Retinal pigment epithelial cell (primary cell): ENCODE data around the gene PRDX5.
A peak's percentile ranks its signal among the peaks of the same experiment; 100 is the strongest.
"Not testable (repeated sequence)": the region's sequence is repeated elsewhere in the genome, so short reads cannot be mapped to it uniquely, and the experiment has no call there.

Experiments used
- DNase-seq: peaks from one replicate; pipeline ENCODE4 v3.0.0-alpha.2; 2010; ENCODE audit warnings: low read depth
- H3K4me3 ChIP-seq: 2 replicates; pipeline ENCODE4 v1.5.1; 2011; ENCODE audit warnings: mild to moderate bottlenecking, low read length, control low read depth, moderate library complexity
- TF ChIP-seq, protein P1 (sequence below): conservative IDR thresholded peaks from 2 replicates; pipeline ENCODE4 v1.5.1; 2011; ENCODE audit warnings: low read depth, low read length, control low read depth, inconsistent platforms

Gene PRDX5

DNA sequence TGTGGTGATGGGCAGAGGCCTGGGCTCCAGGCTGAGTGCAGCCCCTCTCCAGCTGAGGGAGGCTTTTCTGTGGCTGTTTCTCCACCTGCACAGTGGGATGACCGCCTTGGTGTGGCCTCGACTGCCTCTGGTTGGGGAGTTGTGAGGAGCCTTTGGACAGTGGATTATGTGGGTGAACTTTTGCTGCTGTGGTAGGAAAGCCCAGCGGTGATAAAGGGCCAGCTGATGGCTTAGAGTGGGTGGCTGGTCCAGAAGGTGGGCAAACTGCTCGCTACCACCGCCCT, 13.9 kb upstream of the PRDX5 start:
- TF ChIP-seq, protein P1, sequence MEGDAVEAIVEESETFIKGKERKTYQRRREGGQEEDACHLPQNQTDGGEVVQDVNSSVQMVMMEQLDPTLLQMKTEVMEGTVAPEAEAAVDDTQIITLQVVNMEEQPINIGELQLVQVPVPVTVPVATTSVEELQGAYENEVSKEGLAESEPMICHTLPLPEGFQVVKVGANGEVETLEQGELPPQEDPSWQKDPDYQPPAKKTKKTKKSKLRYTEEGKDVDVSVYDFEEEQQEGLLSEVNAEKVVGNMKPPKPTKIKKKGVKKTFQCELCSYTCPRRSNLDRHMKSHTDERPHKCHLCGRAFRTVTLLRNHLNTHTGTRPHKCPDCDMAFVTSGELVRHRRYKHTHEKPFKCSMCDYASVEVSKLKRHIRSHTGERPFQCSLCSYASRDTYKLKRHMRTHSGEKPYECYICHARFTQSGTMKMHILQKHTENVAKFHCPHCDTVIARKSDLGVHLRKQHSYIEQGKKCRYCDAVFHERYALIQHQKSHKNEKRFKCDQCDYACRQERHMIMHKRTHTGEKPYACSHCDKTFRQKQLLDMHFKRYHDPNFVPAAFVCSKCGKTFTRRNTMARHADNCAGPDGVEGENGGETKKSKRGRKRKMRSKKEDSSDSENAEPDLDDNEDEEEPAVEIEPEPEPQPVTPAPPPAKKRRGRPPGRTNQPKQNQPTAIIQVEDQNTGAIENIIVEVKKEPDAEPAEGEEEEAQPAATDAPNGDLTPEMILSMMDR = no peak
- no peak for DNase-seq
- peak overlapping the region; percentile 58 for H3K4me3 ChIP-seq

DNA sequence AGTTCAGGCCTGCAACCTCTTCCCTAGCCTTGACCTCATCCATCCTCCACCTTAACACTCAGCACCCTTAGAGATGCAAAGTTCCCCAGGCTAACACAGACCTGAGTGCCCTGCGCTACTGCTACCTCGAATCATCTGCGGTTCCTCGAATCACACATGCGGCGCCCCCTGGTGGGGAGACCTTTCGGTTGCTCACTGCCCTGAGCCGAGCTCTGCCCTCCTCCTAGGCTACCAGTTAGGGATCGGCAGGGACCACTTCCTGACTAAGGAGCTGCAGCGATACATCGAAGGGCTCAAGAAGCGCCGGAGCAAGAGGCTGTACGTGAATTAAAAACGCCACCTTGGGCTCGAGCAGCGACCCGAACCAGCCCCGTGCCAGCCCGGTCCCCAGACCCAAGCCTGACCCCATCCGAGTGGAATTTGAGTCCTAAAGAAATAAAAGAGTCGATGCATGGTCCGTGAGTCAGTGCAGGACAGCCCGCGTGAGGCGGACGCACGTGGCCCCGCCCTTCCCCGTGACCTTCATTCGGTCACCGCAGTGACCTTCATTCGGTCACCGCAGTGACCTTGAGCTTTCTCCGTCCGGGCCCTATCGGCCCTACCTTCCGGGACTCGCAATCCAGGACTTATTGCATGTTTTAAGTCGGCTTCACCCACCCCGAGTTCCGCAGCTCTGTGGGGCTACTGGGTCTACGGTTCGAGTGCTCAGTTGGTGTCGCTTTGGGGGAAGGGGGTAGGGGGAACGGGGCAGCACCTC, 13.4 kb upstream of the PRDX5 start:
- TF ChIP-seq, protein P1 = peak; percentile 92
- H3K4me3 ChIP-seq = peak overlapping the region; percentile 58
- DNase-seq = peak; percentile 55

DNA sequence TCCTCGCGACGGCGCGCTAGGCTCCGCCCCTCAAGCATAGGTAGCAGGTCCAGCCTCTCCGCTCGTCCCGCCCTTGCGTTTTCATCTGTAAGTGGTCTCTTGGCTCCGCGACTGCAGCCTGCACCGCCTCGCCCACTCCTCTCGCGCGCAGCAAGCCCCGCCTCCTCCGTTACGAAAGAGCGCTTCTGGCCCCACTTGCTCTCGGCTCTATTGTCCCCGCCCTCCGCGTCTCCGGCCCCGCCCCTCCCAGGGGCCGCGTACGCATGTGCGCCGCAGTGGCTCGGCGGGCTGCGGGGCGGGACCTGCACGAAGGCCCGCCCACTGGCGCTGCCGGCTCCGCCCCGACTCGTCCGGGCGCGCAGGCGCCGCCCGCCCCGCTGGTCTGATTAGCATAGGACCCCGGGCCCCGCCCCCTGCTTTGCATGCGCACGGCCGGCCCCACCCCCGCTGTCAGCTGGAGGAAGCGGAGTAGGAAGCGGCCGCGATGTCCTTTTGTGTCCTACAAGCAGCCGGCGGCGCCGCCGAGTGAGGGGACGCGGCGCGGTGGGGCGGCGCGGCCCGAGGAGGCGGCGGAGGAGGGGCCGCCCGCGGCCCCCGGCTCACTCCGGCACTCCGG, 12.7 kb upstream of the PRDX5 start, which contains the start of gene ESRRA:
TSS of gene ESRRA (plus strand) at position 450 of the 616 bp plus-strand sequence. CDS start 1,656 bp downstream, outside the sequence.
- TF ChIP-seq, protein P1 = no peak

DNA sequence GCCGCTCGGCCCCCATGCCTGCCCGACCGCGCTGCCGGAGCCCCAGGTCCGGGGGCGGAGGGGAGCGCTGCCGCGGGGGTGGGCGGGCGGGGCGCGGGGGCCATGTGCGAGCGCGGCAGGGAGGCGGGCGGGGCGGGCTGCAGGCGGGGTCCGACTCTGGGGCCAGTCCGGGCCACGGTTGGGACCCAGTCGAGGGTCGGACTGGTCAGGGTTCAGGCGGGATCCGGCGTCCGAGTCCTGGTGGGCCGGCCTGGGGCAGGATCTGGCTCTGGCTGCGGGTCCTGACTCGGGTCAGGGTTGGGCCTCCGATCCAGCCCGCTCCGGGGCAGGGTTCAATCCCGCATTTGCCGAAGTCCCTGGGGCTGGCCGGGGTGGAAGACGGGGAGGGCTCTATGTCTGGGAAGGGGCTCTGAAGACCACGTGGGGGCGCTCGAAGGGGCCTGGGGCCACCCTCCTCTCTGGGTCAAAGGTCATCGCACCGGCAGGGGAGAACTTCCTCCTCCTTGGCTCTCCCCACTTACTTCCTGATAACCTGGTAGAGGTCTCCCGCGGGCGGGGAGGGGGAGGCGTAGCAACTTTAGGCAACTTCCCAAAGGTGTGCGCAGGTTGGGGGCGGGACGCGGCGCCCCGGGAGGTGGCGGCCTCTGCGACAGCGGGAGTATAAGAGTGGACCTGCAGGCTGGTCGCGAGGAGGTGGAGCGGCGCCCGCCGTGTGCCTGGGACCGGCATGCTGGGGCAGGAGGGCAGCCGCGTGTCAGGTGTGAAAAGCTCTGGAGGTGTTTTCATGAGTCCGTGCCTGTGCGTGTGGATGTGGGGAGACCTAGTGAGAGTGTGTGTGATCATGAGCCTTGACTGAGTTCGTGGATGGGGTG, 12.0 kb upstream of the PRDX5 start:
- TF ChIP-seq, protein P1 = peak; percentile 38
- H3K4me3 ChIP-seq = peak overlapping the region; percentile 73
- no peak for DNase-seq

More for the DNA sequence above, 12.7 kb upstream of the PRDX5 start, which contains the start of gene ESRRA:
- peak within 1 kb of the TSS; percentile 73 for H3K4me3 ChIP-seq
- DNase-seq = peak; percentile 92

- TF ChIP-seq, protein P1 = no peak
- no peak for DNase-seq
- H3K4me3 ChIP-seq = peak overlapping the region; percentile 73
Observed at GRCh38 chr11:64306563-64306875, 11.4 kb upstream of the PRDX5 start.

GRCh38 chr11:64306876-64307622, 10.9 kb upstream of the PRDX5 start:
- peak overlapping the region; percentile 73 for H3K4me3 ChIP-seq
- DNase-seq = no peak
- TF ChIP-seq, protein P1 = no peak

- H3K4me3 ChIP-seq, DNase-seq: not testable (repeated sequence)
Observed at GRCh38 chr11:64307795-64308194, 10.1 kb upstream of the PRDX5 start.
